Kidney (tissue), 14 donors: ENCODE data around the gene SMAD3. TPM values are rescaled to one million over a fixed set of nuclear protein-coding genes. Genes with fewer than 3 reads are reported as not detected.

Experiments used
- DNase-seq, 5 donors: peaks; one replicate each; pipeline ENCODE4 v3.0.0-alpha.2; 2013 to 2020
- FAIRE-seq: peaks from 2 replicates; lab custom pipeline; 2012; peaks lifted over from hg19 to GRCh38; lab: Jason Lieb, UNC
- H3K27ac ChIP-seq, 2 donors: one replicate each; pipeline ENCODE4 v1.7.0; 2013; ENCODE audit warnings: low read depth in 2 of 2, low read length in 2 of 2, inconsistent platforms in 1 of 2
- H3K27me3 ChIP-seq: one replicate; pipeline ENCODE4 v1.7.1; 2013; ENCODE audit warnings: low read length, inconsistent platforms; ENCODE audit not compliant: control insufficient read depth, insufficient read depth
- H3K36me3 ChIP-seq, 3 donors: one replicate each; pipeline versions ENCODE4 v1.7.0 to v1.7.1; 2013; ENCODE audit warnings: low read length in 3 of 3, control low read depth in 1 of 3, inconsistent platforms in 1 of 3; ENCODE audit not compliant: insufficient read depth in 3 of 3, control insufficient read depth in 2 of 3
- H3K4me1 ChIP-seq, 3 donors: one replicate each; pipeline versions ENCODE4 v1.7.0 to v1.7.1; 2013; ENCODE audit warnings: low read length in 3 of 3, inconsistent platforms in 1 of 3, low read depth in 1 of 3; ENCODE audit not compliant: control insufficient read depth in 2 of 3, insufficient read depth in 2 of 3
- H3K4me3 ChIP-seq, 3 donors: one replicate each; pipeline versions ENCODE4 v1.7.0 to v1.8.1; 2013; ENCODE audit warnings: low read length in 3 of 3, control low read depth in 1 of 3, inconsistent platforms in 1 of 3
- H3K9ac ChIP-seq, 3 donors: one replicate each; pipeline versions ENCODE4 v1.7.0 to v1.7.1; 2013; ENCODE audit warnings: low read length in 3 of 3, control low read depth in 1 of 3, inconsistent platforms in 1 of 3
- H3K9me3 ChIP-seq, 3 donors: one replicate each; pipeline versions ENCODE4 v1.7.0 to v1.7.1; 2013; ENCODE audit warnings: low read length in 3 of 3, control low read depth in 1 of 3, inconsistent platforms in 1 of 3; ENCODE audit not compliant: control insufficient read depth in 2 of 3, insufficient read depth in 1 of 3
- intact Hi-C: fragments of 100-400 bp; cut with DNase I; formaldehyde crosslinking; loops from one replicate; pipeline ENCODE4 v1.11.1; 2022
- polyA plus RNA-seq: library from polyadenylated mRNA; stranded (reverse); fragments of 350-450 nt; fragmentation: Illumina TruSeq; extraction: RNeasy Lipid Tissue Mini Kit (QIAGEN cat#74804); gene quantifications from one replicate; pipeline ENCODE4 v1.2.3, GENCODE V29; 2014; ENCODE audit warnings: low read depth, low replicate concordance; ENCODE audit not compliant: insufficient read depth
- total RNA-seq: library from RNA; stranded (reverse); fragmentation: NEBNext Ultra II Directional; extraction: Animal tissue kit (Norgen Biotek cat#: 25700); gene quantifications from one replicate; pipeline ENCODE4 v1.2.1, GENCODE V29; 2021
- TF ChIP-seq, protein P1 (sequence below): IDR thresholded peaks from 3 replicates; pipeline ENCODE4 v1.5.1; 2012; ENCODE audit warnings: mild to moderate bottlenecking, moderate library complexity, borderline replicate concordance; ENCODE audit not compliant: insufficient read depth; ENCODE audit errors: extremely low read depth
- donor health status: control.
- donor health status: control.
- donor health status: control.
- donor health status: control.
- donor health status: control.
- donor health status: DM: yes; HTN: yes; CAD: no.
- donor health status: Normal renal cell carcinoma (clear cell type).

Gene SMAD3
- total and polyA plus RNA-seq, 2 donors from 2014 or later: 10.1 to 58.2 TPM

DNA sequence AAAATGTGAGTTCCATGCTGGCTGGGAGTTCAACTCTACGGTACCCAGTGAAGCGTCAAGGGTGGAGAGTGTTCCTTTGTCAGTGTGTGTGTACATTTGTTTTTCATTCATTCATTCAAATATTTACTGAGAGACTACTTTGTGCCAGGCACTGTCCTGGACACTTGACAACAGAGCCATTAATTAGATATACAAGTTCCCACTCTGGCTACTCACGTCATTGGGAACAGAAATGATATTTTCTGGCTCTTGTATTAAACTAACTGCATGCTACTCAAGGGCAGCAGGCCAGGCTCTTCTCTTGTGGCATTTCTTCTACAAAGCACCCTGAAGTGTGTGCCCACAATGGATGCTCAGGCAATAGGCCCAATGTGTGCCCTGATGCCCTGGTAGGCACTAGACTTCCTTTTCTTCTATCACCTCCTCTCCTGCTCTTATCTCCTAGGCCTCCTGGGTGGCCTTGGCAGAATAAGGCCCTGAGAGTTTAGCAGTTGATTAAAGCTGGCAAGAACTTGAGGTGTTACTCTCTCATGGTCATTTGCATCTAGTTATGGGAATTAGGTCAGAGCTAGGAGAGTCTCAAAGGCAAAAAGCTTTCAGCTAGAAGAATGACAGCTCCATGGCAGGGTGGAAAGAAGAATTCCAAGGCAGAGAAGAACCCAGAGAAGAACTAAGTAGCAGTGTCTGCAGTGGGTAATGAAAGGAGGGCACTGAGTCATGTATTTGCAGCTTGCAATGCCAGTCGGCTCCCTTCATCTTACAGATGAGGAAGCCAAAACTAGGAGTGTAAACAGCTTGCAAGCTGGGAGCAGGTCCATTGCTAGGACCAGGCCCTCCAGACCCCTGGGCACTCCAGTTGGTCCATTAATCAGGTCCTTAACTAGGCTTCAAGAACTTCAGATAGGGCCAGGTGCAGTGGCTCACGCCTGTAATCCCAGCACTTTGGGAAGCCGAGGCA lies 14.0 kb upstream of the SMAD3 start:
- Histone ChIP-seq H3K4me3 (no peak overlapping the region), H3K4me1 (peaks cover 2 to 42% (median 42%) of the 10 kb centered on the region in 3 donors), H3K27me3 (no peaks in the 10 kb centered on the region), H3K36me3 (no peaks in the 10 kb centered on the region), H3K27ac (peak overlapping the region; percentile 55 to 68), H3K9ac (no peak overlapping the region), H3K9me3 (no peaks in the 10 kb centered on the region)
- TF ChIP-seq, protein P1, sequence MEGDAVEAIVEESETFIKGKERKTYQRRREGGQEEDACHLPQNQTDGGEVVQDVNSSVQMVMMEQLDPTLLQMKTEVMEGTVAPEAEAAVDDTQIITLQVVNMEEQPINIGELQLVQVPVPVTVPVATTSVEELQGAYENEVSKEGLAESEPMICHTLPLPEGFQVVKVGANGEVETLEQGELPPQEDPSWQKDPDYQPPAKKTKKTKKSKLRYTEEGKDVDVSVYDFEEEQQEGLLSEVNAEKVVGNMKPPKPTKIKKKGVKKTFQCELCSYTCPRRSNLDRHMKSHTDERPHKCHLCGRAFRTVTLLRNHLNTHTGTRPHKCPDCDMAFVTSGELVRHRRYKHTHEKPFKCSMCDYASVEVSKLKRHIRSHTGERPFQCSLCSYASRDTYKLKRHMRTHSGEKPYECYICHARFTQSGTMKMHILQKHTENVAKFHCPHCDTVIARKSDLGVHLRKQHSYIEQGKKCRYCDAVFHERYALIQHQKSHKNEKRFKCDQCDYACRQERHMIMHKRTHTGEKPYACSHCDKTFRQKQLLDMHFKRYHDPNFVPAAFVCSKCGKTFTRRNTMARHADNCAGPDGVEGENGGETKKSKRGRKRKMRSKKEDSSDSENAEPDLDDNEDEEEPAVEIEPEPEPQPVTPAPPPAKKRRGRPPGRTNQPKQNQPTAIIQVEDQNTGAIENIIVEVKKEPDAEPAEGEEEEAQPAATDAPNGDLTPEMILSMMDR: no peak
- DNase-seq (no peak), FAIRE-seq (no peak)
- intact Hi-C loops: no loop called here

DNA sequence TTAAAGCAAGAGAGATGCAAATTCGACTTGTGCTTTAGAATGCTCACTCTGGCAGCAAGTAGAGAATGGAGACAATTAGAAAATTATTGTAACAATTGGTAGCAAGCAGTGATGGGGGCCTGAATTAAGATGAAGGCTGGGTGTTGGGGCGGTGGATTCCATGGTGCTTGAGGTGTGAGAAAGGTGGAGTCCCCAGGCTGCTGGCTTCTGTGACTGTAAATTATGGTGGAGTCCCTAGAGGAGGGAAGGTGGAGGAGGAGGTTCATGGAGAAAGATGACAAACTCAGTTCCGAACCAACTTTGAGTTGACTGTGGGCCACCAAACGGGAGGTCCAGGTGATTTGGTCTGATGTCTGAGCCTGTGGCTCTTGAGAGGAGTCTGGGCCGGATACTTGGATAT lies 10.7 kb upstream of the SMAD3 start:
- Histone ChIP-seq H3K4me3 (no peak overlapping the region), H3K9ac (no peak overlapping the region), H3K36me3 (no peaks in the 10 kb centered on the region), H3K4me1 (peaks cover 0 to 31% (median 26%) of the 10 kb centered on the region in 3 donors), H3K27ac (no peak overlapping the region), H3K9me3 (no peaks in the 10 kb centered on the region), H3K27me3 (no peaks in the 10 kb centered on the region)
- intact Hi-C loops: no loop called here
- DNase-seq (no peak), FAIRE-seq (no peak)
- TF ChIP-seq, protein P1: no peak

DNA sequence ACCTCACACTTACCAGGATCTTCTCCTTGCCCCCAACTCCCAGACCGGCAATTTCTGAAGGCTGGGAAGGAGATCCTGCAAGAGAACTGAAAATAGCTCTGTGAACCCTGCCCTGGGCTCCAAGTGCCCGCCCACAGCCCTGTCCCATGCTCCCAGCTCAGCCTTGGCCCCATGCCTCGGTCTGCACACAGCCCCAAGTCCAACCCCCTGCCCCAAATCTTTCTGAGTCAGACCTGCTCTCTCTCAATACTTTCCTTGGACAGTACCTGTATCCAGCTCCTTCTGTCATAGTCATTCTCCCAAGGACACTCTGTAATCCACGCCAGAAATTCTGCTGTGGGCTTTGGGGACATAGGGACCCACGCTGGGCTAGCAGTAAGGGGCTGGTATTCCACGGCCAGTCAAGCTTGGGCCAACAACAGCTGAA lies 6.3 kb upstream of the SMAD3 start:
- H3K9ac ChIP-seq: peak overlapping the region in 1 of 3 donors; percentile 13
- intact Hi-C loops: no loop called here
- TF ChIP-seq, protein P1: no peak
- no peaks in the 10 kb centered on the region for H3K9me3 ChIP-seq
- H3K36me3 ChIP-seq: no peaks in the 10 kb centered on the region
- DNase-seq (peak in 2 of 5 donors; percentile 47 to 81), FAIRE-seq (no peak)
- peak overlapping the region; percentile 54 to 76 for H3K27ac ChIP-seq
- H3K4me3 ChIP-seq: peak overlapping the region; percentile 35 to 75 (median 65)
- no peaks in the 10 kb centered on the region for H3K27me3 ChIP-seq
- peaks cover 0 to 28% (median 22%) of the 10 kb centered on the region in 3 donors for H3K4me1 ChIP-seq
